Measurements from ENCODE around the gene DUSP3.

GRCh38 chr17:43789482-43789881, 10.7 kb upstream of the DUSP3 start:
- TF ChIP-seq, protein P1, sequence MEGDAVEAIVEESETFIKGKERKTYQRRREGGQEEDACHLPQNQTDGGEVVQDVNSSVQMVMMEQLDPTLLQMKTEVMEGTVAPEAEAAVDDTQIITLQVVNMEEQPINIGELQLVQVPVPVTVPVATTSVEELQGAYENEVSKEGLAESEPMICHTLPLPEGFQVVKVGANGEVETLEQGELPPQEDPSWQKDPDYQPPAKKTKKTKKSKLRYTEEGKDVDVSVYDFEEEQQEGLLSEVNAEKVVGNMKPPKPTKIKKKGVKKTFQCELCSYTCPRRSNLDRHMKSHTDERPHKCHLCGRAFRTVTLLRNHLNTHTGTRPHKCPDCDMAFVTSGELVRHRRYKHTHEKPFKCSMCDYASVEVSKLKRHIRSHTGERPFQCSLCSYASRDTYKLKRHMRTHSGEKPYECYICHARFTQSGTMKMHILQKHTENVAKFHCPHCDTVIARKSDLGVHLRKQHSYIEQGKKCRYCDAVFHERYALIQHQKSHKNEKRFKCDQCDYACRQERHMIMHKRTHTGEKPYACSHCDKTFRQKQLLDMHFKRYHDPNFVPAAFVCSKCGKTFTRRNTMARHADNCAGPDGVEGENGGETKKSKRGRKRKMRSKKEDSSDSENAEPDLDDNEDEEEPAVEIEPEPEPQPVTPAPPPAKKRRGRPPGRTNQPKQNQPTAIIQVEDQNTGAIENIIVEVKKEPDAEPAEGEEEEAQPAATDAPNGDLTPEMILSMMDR (conservative IDR thresholded peaks at IDR 0.05; ENCODE audit: low read depth, low read length), result no peak
- no peak for TF ChIP-seq EZH2 (IDR thresholded peaks at IDR 0.05; ENCODE audit: low read length, unreplicated experiment)

Measured in PC-3 (cell line).